SU-DHL-6 (cell line): ENCODE results near the gene ATP10A.

ENCODE experiments used
- H2AFZ ChIP-seq: fragments of 200-600 bp; sonication (generic); 2 replicates; pipeline ENCODE4 v1.6.1; 2014; ENCODE audit warnings: low read depth, mild to moderate bottlenecking, moderate library complexity, mixed read lengths, antibody characterized with exemption, low read length; ENCODE audit not compliant: severe bottlenecking
- H3F3A ChIP-seq: fragments of 200-600 bp; shearing (Covaris generic); 2 replicates; pipeline ENCODE4 v1.6.0; 2016; ENCODE audit warnings: antibody characterized with exemption, mild to moderate bottlenecking; ENCODE audit not compliant: insufficient read depth
- H3K27ac ChIP-seq: fragments of 200-600 bp; sonication (generic); 2 replicates; pipeline ENCODE4 v1.5.1; 2016; ENCODE audit warnings: low read depth, mild to moderate bottlenecking, low read length, moderate library complexity, mixed read lengths
- H3K27me3 ChIP-seq: fragments of 200-600 bp; sonication (generic), shearing (Covaris generic); 2 replicates; pipeline ENCODE4 v1.6.0; 2014; ENCODE audit warnings: mild to moderate bottlenecking, low read length
- H3K36me3 ChIP-seq: fragments of 200-600 bp; sonication (generic); 2 replicates; pipeline ENCODE4 v1.6.1; 2014; ENCODE audit warnings: mild to moderate bottlenecking, low read length, mixed read lengths
- H3K4me2 ChIP-seq: fragments of 300-600, 200-600 bp; shearing (Covaris generic), sonication (generic); 2 replicates; pipeline ENCODE4 v1.6.0; 2014; ENCODE audit warnings: low read length, low read depth, mild to moderate bottlenecking; ENCODE audit not compliant: poor library complexity, severe bottlenecking
- H3K4me3 ChIP-seq: fragments of 200-600 bp; sonication (generic); 2 replicates; pipeline ENCODE4 v1.5.1; 2014; ENCODE audit warnings: antibody characterized with exemption, low read length, mild to moderate bottlenecking, mixed read lengths; ENCODE audit not compliant: insufficient read depth, poor library complexity, severe bottlenecking
- H3K79me2 ChIP-seq: fragments of 200-600 bp; sonication (generic); 2 replicates; pipeline ENCODE4 v1.6.1; 2014; ENCODE audit warnings: mild to moderate bottlenecking, low read length, moderate library complexity; ENCODE audit not compliant: insufficient read depth
- H3K9ac ChIP-seq: fragments of 200-600 bp; sonication (generic); 2 replicates; pipeline ENCODE4 v1.7.0; 2014; ENCODE audit warnings: mild to moderate bottlenecking, low read length
- H3K9me2 ChIP-seq: fragments of 200-600 bp; sonication (generic); replicated peaks from 2 replicates; pipeline ENCODE4 v1.6.1; 2014; ENCODE audit warnings: low read length; ENCODE audit not compliant: insufficient read depth
- H3K9me3 ChIP-seq: fragments of 200-600 bp; sonication (generic); 2 replicates; pipeline ENCODE4 v1.6.1; 2014; ENCODE audit warnings: low read length, mixed read lengths; ENCODE audit not compliant: insufficient read depth
- H4K20me1 ChIP-seq: fragments of 200-600 bp; sonication (generic); 2 replicates; pipeline ENCODE4 v1.6.1; 2014; ENCODE audit warnings: low read depth, mild to moderate bottlenecking, antibody characterized with exemption, low read length, moderate library complexity, mixed read lengths
- EZH2phosphoT487 ChIP-seq: fragments of 200-600 bp; sonication (generic), shearing (Covaris generic); conservative IDR thresholded peaks from 2 replicates; pipeline ENCODE4 v1.6.1; 2018; ENCODE audit warnings: mild to moderate bottlenecking, antibody characterized with exemption, low read length, moderate library complexity, mixed read lengths
- TF ChIP-seq, protein P1 (sequence below): fragments of 200-600 bp; sonication (generic); IDR thresholded peaks from one replicate; pipeline ENCODE4 v1.5.1; 2017; ENCODE audit warnings: antibody characterized with exemption, mild to moderate bottlenecking, low read length, moderate library complexity; ENCODE audit not compliant: insufficient read depth, poor library complexity, severe bottlenecking

The ATP10A gene

DNA sequence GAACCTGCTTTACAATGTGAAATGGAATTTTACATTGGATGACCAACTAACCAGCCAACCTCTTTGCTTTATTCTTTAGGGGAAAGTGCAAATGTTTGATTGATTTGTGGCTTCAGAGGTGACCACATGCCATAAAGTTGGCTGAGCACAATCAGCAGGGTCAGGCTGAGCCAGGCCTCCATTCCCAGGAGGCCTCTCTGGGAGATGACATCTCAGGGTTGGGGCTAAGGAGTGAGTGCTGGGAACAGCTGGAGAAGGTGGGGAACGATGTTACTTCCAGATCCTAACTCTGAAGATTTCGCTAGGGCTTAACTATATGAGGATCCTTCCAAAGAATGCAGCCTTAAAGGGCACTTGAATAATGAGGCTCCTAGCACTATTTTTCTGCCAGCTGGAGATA is 131.7 kb downstream of the ATP10A start:
- Histone ChIP-seq H3K79me2 (no peaks in the 10 kb centered on the region), H3F3A (no peaks in the 10 kb centered on the region), H3K27ac (no peak overlapping the region), H3K9me2 (no peaks in the 10 kb centered on the region), H3K36me3 (no peaks in the 10 kb centered on the region), H2AFZ (no peak overlapping the region), H3K9me3 (no peaks in the 10 kb centered on the region), H3K27me3 (no peaks in the 10 kb centered on the region), H3K4me3 (no peak overlapping the region), H4K20me1 (no peaks in the 10 kb centered on the region), H3K9ac (no peak overlapping the region), H3K4me2 (no peak overlapping the region)
- TF ChIP-seq, protein P1, sequence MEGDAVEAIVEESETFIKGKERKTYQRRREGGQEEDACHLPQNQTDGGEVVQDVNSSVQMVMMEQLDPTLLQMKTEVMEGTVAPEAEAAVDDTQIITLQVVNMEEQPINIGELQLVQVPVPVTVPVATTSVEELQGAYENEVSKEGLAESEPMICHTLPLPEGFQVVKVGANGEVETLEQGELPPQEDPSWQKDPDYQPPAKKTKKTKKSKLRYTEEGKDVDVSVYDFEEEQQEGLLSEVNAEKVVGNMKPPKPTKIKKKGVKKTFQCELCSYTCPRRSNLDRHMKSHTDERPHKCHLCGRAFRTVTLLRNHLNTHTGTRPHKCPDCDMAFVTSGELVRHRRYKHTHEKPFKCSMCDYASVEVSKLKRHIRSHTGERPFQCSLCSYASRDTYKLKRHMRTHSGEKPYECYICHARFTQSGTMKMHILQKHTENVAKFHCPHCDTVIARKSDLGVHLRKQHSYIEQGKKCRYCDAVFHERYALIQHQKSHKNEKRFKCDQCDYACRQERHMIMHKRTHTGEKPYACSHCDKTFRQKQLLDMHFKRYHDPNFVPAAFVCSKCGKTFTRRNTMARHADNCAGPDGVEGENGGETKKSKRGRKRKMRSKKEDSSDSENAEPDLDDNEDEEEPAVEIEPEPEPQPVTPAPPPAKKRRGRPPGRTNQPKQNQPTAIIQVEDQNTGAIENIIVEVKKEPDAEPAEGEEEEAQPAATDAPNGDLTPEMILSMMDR, result no peak
- TF ChIP-seq EZH2phosphoT487, result no peak

DNA sequence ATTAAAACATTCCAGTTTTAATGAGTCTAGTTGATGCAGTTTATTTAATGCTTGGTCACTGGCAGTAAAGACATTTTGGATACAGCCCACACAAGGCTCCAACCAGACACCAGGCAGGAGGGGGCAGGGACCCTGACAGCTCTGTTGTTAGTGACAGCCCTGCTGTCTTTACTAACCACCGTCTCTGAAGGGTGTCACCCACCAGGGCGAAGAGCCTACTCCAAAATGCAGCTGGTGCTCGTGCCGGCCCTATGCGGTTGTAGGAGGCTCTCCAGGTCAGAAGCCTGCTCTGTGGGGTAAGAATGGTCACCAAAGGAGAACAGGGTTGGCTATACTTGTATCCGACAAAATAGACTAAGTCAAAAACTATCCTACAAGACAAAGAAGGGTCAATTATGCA is 132.2 kb downstream of the ATP10A start:
- no peaks in the 10 kb centered on the region for H3K9me3 ChIP-seq
- no peak overlapping the region for H3K4me3 ChIP-seq
- no peaks in the 10 kb centered on the region for H4K20me1 ChIP-seq
- H3K27ac ChIP-seq, result no peak overlapping the region
- H3K9me2 ChIP-seq, result no peaks in the 10 kb centered on the region
- no peak overlapping the region for H3K4me2 ChIP-seq
- H3K9ac ChIP-seq, result no peak overlapping the region
- H3F3A ChIP-seq, result no peaks in the 10 kb centered on the region
- no peaks in the 10 kb centered on the region for H3K79me2 ChIP-seq
- no peaks in the 10 kb centered on the region for H3K36me3 ChIP-seq
- no peak overlapping the region for H2AFZ ChIP-seq
- TF ChIP-seq EZH2phosphoT487, result no peak
- TF ChIP-seq, protein P1, result no peak
- no peaks in the 10 kb centered on the region for H3K27me3 ChIP-seq

GRCh38 chr15:25728816-25729215 is 134.3 kb downstream of the ATP10A start:
- no peaks in the 10 kb centered on the region for H3K9me2 ChIP-seq
- H3K27ac ChIP-seq, result no peak overlapping the region
- no peaks in the 10 kb centered on the region for H3K36me3 ChIP-seq
- H3K9ac ChIP-seq, result no peak overlapping the region
- H3K4me2 ChIP-seq, result no peak overlapping the region
- no peak overlapping the region for H2AFZ ChIP-seq
- no peaks in the 10 kb centered on the region for H3K9me3 ChIP-seq
- TF ChIP-seq, protein P1, result no peak
- no peak for TF ChIP-seq EZH2phosphoT487
- H3K4me3 ChIP-seq, result no peak overlapping the region
- no peaks in the 10 kb centered on the region for H3K27me3 ChIP-seq
- H3K79me2 ChIP-seq, result no peaks in the 10 kb centered on the region
- H4K20me1 ChIP-seq, result no peaks in the 10 kb centered on the region
- no peaks in the 10 kb centered on the region for H3F3A ChIP-seq
